ENCODE measurements around the gene SEMA3G. TPM values are rescaled to one million over a fixed set of nuclear protein-coding genes. Genes with fewer than 3 reads are reported as not detected.

Gene SEMA3G
- polyA plus RNA-seq, 2 of the 4 experiments (the other 2 are of a cell fraction), result 0.08 to 0.13 TPM

GRCh38 chr3:52458031-52458760 is 13.3 kb upstream of the SEMA3G start:
- DNase-seq (ENCODE audit: low read depth in 1 of 2, low spot score in 1 of 2) (no peak), ATAC-seq (no peak), FAIRE-seq (no peak)
- ChIA-PET POLR2A (no interaction called here), CTCF (interaction anchor here (2.4 to 3.0 kb wide), 2 partner anchors 11 to 30 kb away, joined by 14 to 17 read pairs; no protein-coding TSS in a partner anchor)
- Histone ChIP-seq H3K9me3 (no peaks in the 10 kb centered on the region), H3K27ac (no peak overlapping the region), H3K4me1 (peaks cover 11% of the 10 kb centered on the region; the same call in 2 of the 3 replicates), H3K4me2 (no peak overlapping the region), H3K4me3 (no peak overlapping the region)
- TF ChIP-seq CTCF (IDR thresholded peaks at IDR 0.05) (no peak), EP300 (IDR thresholded peaks at IDR 0.05) (no peak), MAX (IDR thresholded peaks at IDR 0.05) (no peak), JUN (IDR thresholded peaks at IDR 0.05) (no peak), ATOH8 (CRISPR knock-in tag; IDR thresholded peaks at IDR 0.05; ENCODE audit: low read depth) (no peak), CEBPB (IDR thresholded peaks at IDR 0.05) (no peak), JUNB (IDR thresholded peaks at IDR 0.05) (no peak), GATA3 (IDR thresholded peaks at IDR 0.05; ENCODE audit: borderline replicate concordance) (no peak), MAZ (IDR thresholded peaks at IDR 0.05; ENCODE audit: borderline replicate concordance, low read depth, low read length) (no peak), MAFK (IDR thresholded peaks at IDR 0.05; ENCODE audit: partially characterized antibody) (no peak), ZNF302 (CRISPR knock-in tag; IDR thresholded peaks at IDR 0.05) (no peak), FOSB (CRISPR knock-in tag; IDR thresholded peaks at IDR 0.05) (no peak), POLR2A (IDR thresholded peaks at IDR 0.05; ENCODE audit: low read length) (no peak)
- WGBS (ENCODE audit: missing lambda C conversion rate), result 77% methylated on average over 6 of the region's 6 CpGs

- H3K4me1 ChIP-seq, result peaks cover 11% of the 10 kb centered on the region; the same call in 2 of the 3 replicates
- H3K4me2 ChIP-seq, result peak overlapping the region; percentile 86
- TF ChIP-seq ATOH8 (CRISPR knock-in tag; IDR thresholded peaks at IDR 0.05; ENCODE audit: low read depth) (no peak), MAX (IDR thresholded peaks at IDR 0.05) (no peak), JUN (IDR thresholded peaks at IDR 0.05) (no peak), BHLHE40 (IDR thresholded peaks at IDR 0.05; ENCODE audit: low read depth, low read length) (no peak), GATA3 (IDR thresholded peaks at IDR 0.05; ENCODE audit: borderline replicate concordance) (no peak), CEBPB (IDR thresholded peaks at IDR 0.05) (no peak), ZC3H11A (IDR thresholded peaks at IDR 0.05) (no peak), CHD2 (IDR thresholded peaks at IDR 0.05; ENCODE audit: low read length, partially characterized antibody) (no peak), BCL3 (IDR thresholded peaks at IDR 0.05) (no peak), FOSL2 (IDR thresholded peaks at IDR 0.05) (no peak), FOSL2 (CRISPR knock-in tag; IDR thresholded peaks at IDR 0.05) (no peak), CBX8 (IDR thresholded peaks at IDR 0.05) (no peak), TFCP2L1 (CRISPR knock-in tag; IDR thresholded peaks at IDR 0.05) (no peak), RCOR1 (IDR thresholded peaks at IDR 0.05; ENCODE audit: low read depth, low read length) (no peak), POLR2A (IDR thresholded peaks at IDR 0.05; ENCODE audit: low read length) (no peak), ESRRA (IDR thresholded peaks at IDR 0.05; ENCODE audit: borderline replicate concordance, low read length) (no peak), RNF2 (IDR thresholded peaks at IDR 0.05; ENCODE audit: borderline replicate concordance, low read depth) (no peak), PHF8 (IDR thresholded peaks at IDR 0.05; ENCODE audit: borderline replicate concordance, low read depth) (no peak), NPAS2 (CRISPR knock-in tag; IDR thresholded peaks at IDR 0.05; ENCODE audit: borderline replicate concordance) (no peak), KDM1A (IDR thresholded peaks at IDR 0.05; ENCODE audit: low read depth) (no peak)
- H3K4me3 ChIP-seq, result peak overlapping the region; percentile 66
- 96% methylated on average over 4 of the region's 5 CpGs for WGBS (ENCODE audit: missing lambda C conversion rate)
- FAIRE-seq (no peak), DNase-seq (ENCODE audit: low read depth in 1 of 2, low spot score in 1 of 2) (no peak), ATAC-seq (no peak)
- CTCF ChIA-PET, result interaction anchor here (2.0 to 3.0 kb wide), 2 partner anchors 9 to 14 kb away, joined by 17 to 19 read pairs; no protein-coding TSS in a partner anchor
- no peaks in the 10 kb centered on the region for H3K9me3 ChIP-seq
- peak overlapping the region in 1 of 2 experiments; percentile 99; a peak in 3 of 6 replicates for H3K27ac ChIP-seq
- POLR2A ChIA-PET, result no interaction called here
Observed at GRCh38 chr3:52456800-52457183, 11.9 kb upstream of the SEMA3G start.
